LNCaP clone FGC (cell line): ENCODE results near the gene TIMM50.

Source experiments
- DNase-seq: peaks from one replicate; pipeline ENCODE4 v3.0.0-alpha.2; 2011; ENCODE audit warnings: low read depth
- H3K4me3 ChIP-seq: 2 replicates; pipeline ENCODE4 v1.5.1; 2011; ENCODE audit warnings: mild to moderate bottlenecking, low read depth, low read length, control low read depth
- CTCF ChIP-seq: IDR thresholded peaks from 2 replicates; pipeline ENCODE4 v1.5.1; 2012; ENCODE audit warnings: mild to moderate bottlenecking; ENCODE audit not compliant: control insufficient read depth, insufficient read depth; ENCODE audit errors: extremely low read depth

TIMM50 gene

DNA sequence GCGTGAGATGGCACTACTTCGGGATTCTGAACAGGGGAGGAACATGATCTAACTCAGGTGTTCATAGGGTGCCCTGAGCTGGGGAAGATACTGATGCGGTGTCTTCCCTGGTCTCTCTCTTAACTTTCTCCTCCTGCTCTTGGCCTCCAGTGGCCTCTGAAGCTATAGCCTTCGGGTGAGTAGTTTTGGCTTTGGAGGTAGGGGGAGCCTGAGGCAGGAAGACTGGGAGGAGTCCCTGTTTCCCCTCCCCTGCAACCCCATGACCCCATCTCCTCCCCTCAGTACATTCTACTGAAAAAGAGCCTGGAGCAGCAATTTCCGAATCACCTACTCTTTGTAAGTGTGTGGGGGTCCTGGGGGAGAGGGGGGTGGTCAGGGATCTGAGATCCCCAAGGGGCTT is 37.8 kb downstream of the TIMM50 start:
- no peak overlapping the region for H3K4me3 ChIP-seq
- DNase-seq: no peak
- TF ChIP-seq CTCF: no peak

DNA sequence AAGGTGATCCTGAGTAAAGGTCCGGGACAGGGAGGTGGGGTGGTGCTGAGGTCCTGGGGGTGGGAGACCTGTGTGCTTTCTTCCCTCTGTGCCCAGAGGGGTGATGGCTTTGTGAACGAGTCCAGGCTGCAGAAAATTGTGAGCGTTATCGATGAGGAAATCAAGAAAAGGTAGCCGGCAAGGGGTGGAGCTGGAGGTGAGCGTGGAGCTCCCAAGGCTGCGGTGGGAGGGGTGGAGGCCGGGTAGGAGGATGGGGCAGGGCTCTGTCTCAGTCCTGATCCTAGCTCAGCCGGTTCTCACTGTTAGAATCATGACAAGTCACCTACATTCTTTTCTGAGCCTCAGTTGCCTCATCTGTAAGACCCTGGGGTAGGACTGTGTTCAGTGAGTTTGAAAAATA is 38.3 kb downstream of the TIMM50 start:
- no peak overlapping the region for H3K4me3 ChIP-seq

DNA sequence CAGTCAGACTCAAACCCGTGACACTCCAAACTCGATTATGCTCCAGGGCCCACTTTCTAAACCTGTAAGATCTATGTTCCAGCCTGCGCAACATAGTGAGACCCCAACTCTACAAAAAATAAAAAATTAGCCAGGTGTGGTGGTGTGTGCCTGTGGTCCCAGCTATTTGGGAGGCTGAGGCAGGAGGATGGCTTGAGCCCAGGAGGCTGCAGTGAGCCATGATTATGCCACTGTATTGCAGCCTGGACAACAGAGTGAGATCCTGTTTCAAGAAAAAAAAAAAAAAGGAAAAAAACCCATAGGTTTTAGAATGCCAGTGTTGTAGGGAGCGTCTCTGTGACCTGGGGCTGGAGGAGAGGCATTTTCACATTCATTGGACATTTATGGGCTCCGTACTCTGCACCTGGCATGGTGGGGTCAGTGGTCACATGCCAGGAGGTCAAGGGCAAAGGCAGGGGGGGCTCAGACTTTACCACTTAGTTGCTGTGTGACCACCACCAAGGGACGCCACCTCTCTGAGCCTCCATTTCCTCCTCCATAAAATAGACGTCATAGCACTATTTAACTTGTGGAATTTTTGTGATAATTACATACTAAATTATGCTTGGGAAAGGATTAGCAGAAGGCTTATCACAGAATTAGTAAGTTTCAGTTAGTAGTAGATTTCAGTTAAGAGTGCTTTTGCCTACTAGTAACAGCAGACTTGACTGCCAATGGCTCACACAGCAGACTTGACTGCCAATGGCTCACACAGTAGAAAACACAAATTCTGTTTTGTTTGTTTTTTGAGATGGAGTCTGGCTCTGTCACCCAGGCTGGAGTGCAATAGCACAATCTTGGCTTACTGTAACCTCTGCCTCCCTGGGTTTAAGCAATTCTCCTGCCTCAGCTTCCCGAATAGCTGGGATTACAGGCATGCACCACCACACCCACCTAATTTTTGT is 40.2 kb downstream of the TIMM50 start:
- DNase-seq: no peak
- no peak overlapping the region for H3K4me3 ChIP-seq
- TF ChIP-seq CTCF: no peak

More for the DNA sequence above, 38.3 kb downstream of the TIMM50 start:
- TF ChIP-seq CTCF: no peak
- no peak for DNase-seq

- no peak overlapping the region for H3K4me3 ChIP-seq
- TF ChIP-seq CTCF: no peak
- DNase-seq: no peak
Observed at GRCh38 chr19:39524495-39524894, 43.9 kb downstream of the TIMM50 start.

- TF ChIP-seq CTCF: no peak
- H3K4me3 ChIP-seq: no peak overlapping the region
- DNase-seq: no peak
Observed at GRCh38 chr19:39525205-39525604, 44.6 kb downstream of the TIMM50 start.

DNA sequence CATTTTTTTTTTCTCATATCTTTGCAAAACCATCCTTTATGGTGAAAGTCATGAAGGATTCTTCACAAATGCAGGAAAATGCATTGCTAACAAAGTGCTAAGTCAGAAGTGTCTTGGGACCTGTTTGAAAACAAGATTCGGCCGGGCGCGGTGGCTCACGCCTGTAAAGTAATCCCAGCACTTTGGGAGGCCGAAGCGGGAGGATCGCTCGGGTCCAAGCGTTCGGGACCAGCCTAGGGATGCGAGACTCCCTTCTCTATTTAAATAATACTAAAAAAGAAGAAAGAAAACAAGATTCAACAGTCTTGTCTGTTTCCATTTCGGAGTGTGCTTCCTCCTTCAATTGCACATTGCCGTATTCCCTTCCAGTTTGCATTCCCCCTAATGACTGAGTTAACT is 51.2 kb downstream of the TIMM50 start:
- TF ChIP-seq CTCF: no peak
- no peak for DNase-seq
- peak overlapping the region; percentile 87 for H3K4me3 ChIP-seq
